ENCODE results near the gene KDELR3.
"Not testable (repeated sequence)": the region's sequence is repeated elsewhere in the genome, so short reads cannot be mapped to it uniquely, and the experiment has no call there.

The KDELR3 gene

GRCh38 chr22:38455530-38456271 lies 12.2 kb upstream of the KDELR3 start:
- in situ Hi-C loops (cut with MboI; ENCODE audit: low sequenced_read_pairs) = no loop called here

- in situ Hi-C loops (cut with MboI; ENCODE audit: low sequenced_read_pairs) = no loop called here
These were observed 11.5 kb upstream of the KDELR3 start for GRCh38 chr22:38456272-38456835.

GRCh38 chr22:38456841-38457699 lies 10.8 kb upstream of the KDELR3 start:
- in situ Hi-C loops (cut with MboI; ENCODE audit: low sequenced_read_pairs) = no loop called here

- in situ Hi-C loops (cut with MboI; ENCODE audit: low sequenced_read_pairs) = no loop called here
These were observed 7.5 kb upstream of the KDELR3 start for GRCh38 chr22:38460426-38460840.

GRCh38 chr22:38461057-38461413 lies 6.9 kb upstream of the KDELR3 start:
- in situ Hi-C loops (cut with MboI; ENCODE audit: low sequenced_read_pairs) = no loop called here

- in situ Hi-C loops (cut with MboI; ENCODE audit: low sequenced_read_pairs) = no loop called here
These were observed 6.3 kb upstream of the KDELR3 start for GRCh38 chr22:38461414-38462081.

GRCh38 chr22:38462960-38463784 lies 4.7 kb upstream of the KDELR3 start:
- in situ Hi-C loops (cut with MboI; ENCODE audit: low sequenced_read_pairs) = no loop called here

- in situ Hi-C loops (cut with MboI; ENCODE audit: low sequenced_read_pairs) = no loop called here
These were observed 2.8 kb upstream of the KDELR3 start for GRCh38 chr22:38464992-38465672.

GRCh38 chr22:38465673-38466490 lies 2.0 kb upstream of the KDELR3 start:
- in situ Hi-C loops (cut with MboI; ENCODE audit: low sequenced_read_pairs) = no loop called here

- in situ Hi-C loops (cut with MboI; ENCODE audit: low sequenced_read_pairs) = no loop called here
These were observed 425 bp upstream of the KDELR3 start for GRCh38 chr22:38467438-38467903.

- in situ Hi-C loops (cut with MboI; ENCODE audit: low sequenced_read_pairs) = no loop called here
These were observed 778 bp downstream of the KDELR3 start for GRCh38 chr22:38468443-38469305.

- in situ Hi-C loops (cut with MboI; ENCODE audit: low sequenced_read_pairs) = no loop called here
These were observed 1.4 kb downstream of the KDELR3 start for GRCh38 chr22:38469306-38469781.

- in situ Hi-C loops (cut with MboI; ENCODE audit: low sequenced_read_pairs) = not testable (repeated sequence)
These were observed 2.3 kb downstream of the KDELR3 start for GRCh38 chr22:38470179-38470578.

GRCh38 chr22:38471237-38471636 lies 3.3 kb downstream of the KDELR3 start:
- in situ Hi-C loops (cut with MboI; ENCODE audit: low sequenced_read_pairs) = no loop called here

- in situ Hi-C loops (cut with MboI; ENCODE audit: low sequenced_read_pairs) = no loop called here
These were observed 6.2 kb downstream of the KDELR3 start for GRCh38 chr22:38474003-38474607.

- in situ Hi-C loops (cut with MboI; ENCODE audit: low sequenced_read_pairs) = no loop called here
These were observed 9.7 kb downstream of the KDELR3 start for GRCh38 chr22:38477585-38477984.

GRCh38 chr22:38479096-38479837 lies 11.4 kb downstream of the KDELR3 start:
- in situ Hi-C loops (cut with MboI; ENCODE audit: low sequenced_read_pairs) = no loop called here
